Natural killer cell (primary cell): ENCODE measurements around the gene AKAP13. TPM values are rescaled to one million over a fixed set of nuclear protein-coding genes. Genes with fewer than 3 reads are reported as not detected.

Source experiments
- ATAC-seq, 3 donors: fragments of 150-1000 bp in 2 of 3; fragments of 200-7000 bp in 1 of 3; cut with Tn5 transposase; 1 replicate in 1 of 3; 2 replicates in 2 of 3; pipeline ENCODE4 v1.10.0; 2021; ENCODE audit warnings: mild to moderate bottlenecking in 2 of 3, moderate library complexity in 2 of 3
- DNase-seq, 2 donors: peaks; one replicate each; pipeline versions ENCODE4 v3.0.0 to v3.0.0-alpha.2; 2013 to 2021; ENCODE audit warnings: mixed read lengths in 1 of 2
- H3K27ac ChIP-seq: one replicate; pipeline ENCODE4 v1.5.1; 2013; ENCODE audit warnings: mild to moderate bottlenecking, low read length
- H3K27me3 ChIP-seq: one replicate; pipeline ENCODE4 v1.6.1; 2013; ENCODE audit warnings: low read length; ENCODE audit not compliant: control insufficient read depth, insufficient read depth
- H3K36me3 ChIP-seq: one replicate; pipeline ENCODE4 v1.6.1; 2013; ENCODE audit warnings: low read length; ENCODE audit not compliant: control insufficient read depth, insufficient read depth
- H3K4me1 ChIP-seq: one replicate; pipeline ENCODE4 v1.6.1; 2013; ENCODE audit warnings: low read length; ENCODE audit not compliant: control insufficient read depth, insufficient read depth
- H3K4me3 ChIP-seq: one replicate; pipeline ENCODE4 v1.5.1; 2013; ENCODE audit warnings: low read length
- H3K9me3 ChIP-seq: one replicate; pipeline ENCODE4 v1.6.1; 2013; ENCODE audit warnings: low read length; ENCODE audit not compliant: control insufficient read depth, insufficient read depth
- H3K27ac Mint-ChIP-seq, 2 donors: one replicate each; pipeline ENCODE4 v1.8.0; 2022; ENCODE audit warnings: mild to moderate bottlenecking in 2 of 2, mixed read lengths in 2 of 2, moderate library complexity in 1 of 2
- H3K27me3 Mint-ChIP-seq, 2 donors: one replicate each; pipeline ENCODE4 v1.8.0; 2022; ENCODE audit warnings: low read depth in 2 of 2, mixed read lengths in 2 of 2
- H3K36me3 Mint-ChIP-seq: one replicate; pipeline ENCODE4 v1.8.0; 2022; ENCODE audit warnings: mixed read lengths
- H3K4me1 Mint-ChIP-seq, 2 donors: one replicate each; pipeline ENCODE4 v1.8.0; 2022; ENCODE audit warnings: mixed read lengths in 2 of 2
- H3K4me3 Mint-ChIP-seq: one replicate; pipeline ENCODE4 v1.8.0; 2022; ENCODE audit warnings: mild to moderate bottlenecking, moderate library complexity, mixed read lengths
- H3K9me3 Mint-ChIP-seq, 2 donors: one replicate each; pipeline ENCODE4 v1.8.0; 2022; ENCODE audit warnings: mixed read lengths in 2 of 2
- CTCF ChIP-seq: fragments of 200-600 bp; IDR thresholded peaks from one replicate; pipeline ENCODE4 v1.8.0; 2022; ENCODE audit warnings: antibody characterized with exemption
- WGBS: methylation state at CpG from one replicate; pipeline ENCODE4 v1.1.7; 2013; ENCODE audit warnings: missing lambda C conversion rate; ENCODE audit not compliant: insufficient coverage; 5-methylcytosine and 5-hydroxymethylcytosine counted together
- intact Hi-C: fragments of 100-400 bp; cut with micrococcal nuclease; formaldehyde crosslinking; loops from one replicate; pipeline ENCODE4 v1.14.2; 2022
- total RNA-seq, 4 donors: library from RNA; stranded (reverse); fragments of 120-200 nt in 1 of 4; gene quantifications; one replicate each; pipeline versions ENCODE4 v1.2.3 to v1.2.4, GENCODE V29; 2013 to 2022

The AKAP13 gene
- total RNA-seq, 3 donors from 2014 or later (not counting 1 experiment from before 2014, with no cell fraction given), result 573 to 661 (median 647) TPM

- intact Hi-C loops, result no loop called here
- Histone ChIP-seq H3K27me3 (no peaks in the 10 kb centered on the region), H3K4me3 (no peak overlapping the region), H3K9me3 (no peaks in the 10 kb centered on the region), H3K4me1 (peaks cover 9% of the 10 kb centered on the region), H3K27ac (no peak overlapping the region), H3K36me3 (peaks cover 11% of the 10 kb centered on the region)
- peak overlapping the region in 1 of 2 donors; percentile 56 for H3K27ac Mint-ChIP-seq
- peaks cover 9% of the 10 kb centered on the region for H3K36me3 Mint-ChIP-seq
- no peaks in the 10 kb centered on the region for H3K27me3 Mint-ChIP-seq
- peak; percentile 59 for TF ChIP-seq CTCF
- H3K4me1 Mint-ChIP-seq, result peaks cover 22 to 24% of the 10 kb centered on the region in 2 donors
- H3K9me3 Mint-ChIP-seq, result no peaks in the 10 kb centered on the region
- peak; percentile 45 to 67 (median 63) for ATAC-seq
- DNase-seq, result peak in 1 of 2 donors; percentile 75
- H3K4me3 Mint-ChIP-seq, result no peak overlapping the region
Observed at GRCh38 chr15:85615930-85616329, 235.5 kb downstream of the AKAP13 start.

GRCh38 chr15:85616549-85617110 is 236.2 kb downstream of the AKAP13 start:
- intact Hi-C loops, result no loop called here
- no peaks in the 10 kb centered on the region for H3K27me3 Mint-ChIP-seq
- H3K36me3 ChIP-seq, result peaks cover 6% of the 10 kb centered on the region
- H3K9me3 ChIP-seq, result no peaks in the 10 kb centered on the region
- TF ChIP-seq CTCF, result no peak
- H3K27me3 ChIP-seq, result no peaks in the 10 kb centered on the region
- H3K4me1 ChIP-seq, result peaks cover 12% of the 10 kb centered on the region
- DNase-seq (no peak), ATAC-seq (no peak)
- H3K4me3 ChIP-seq, result no peak overlapping the region
- no peak overlapping the region for H3K27ac Mint-ChIP-seq
- peaks cover 3% of the 10 kb centered on the region for H3K36me3 Mint-ChIP-seq
- H3K4me3 Mint-ChIP-seq, result no peak overlapping the region
- H3K9me3 Mint-ChIP-seq, result no peaks in the 10 kb centered on the region
- H3K4me1 Mint-ChIP-seq, result peaks cover 17% of the 10 kb centered on the region in 2 donors
- peak overlapping the region; percentile 15 for H3K27ac ChIP-seq

- no peaks in the 10 kb centered on the region for H3K27me3 ChIP-seq
- H3K27ac Mint-ChIP-seq, result no peak overlapping the region
- H3K4me3 Mint-ChIP-seq, result no peak overlapping the region
- WGBS, result 78% methylated on average over 1 of the region's 1 CpG
- no peak for ATAC-seq
- H3K36me3 Mint-ChIP-seq, result no peaks in the 10 kb centered on the region
- H3K27me3 Mint-ChIP-seq, result no peaks in the 10 kb centered on the region
- H3K27ac ChIP-seq, result peak overlapping the region; percentile 80
- intact Hi-C loops, result no loop called here
- H3K4me1 ChIP-seq, result peaks cover 12% of the 10 kb centered on the region
- H3K36me3 ChIP-seq, result peaks cover 4% of the 10 kb centered on the region
- H3K9me3 ChIP-seq, result no peaks in the 10 kb centered on the region
- peaks cover 26 to 29% of the 10 kb centered on the region in 2 donors for H3K4me1 Mint-ChIP-seq
- no peak overlapping the region for H3K4me3 ChIP-seq
- DNase-seq, result no peak
- no peak for TF ChIP-seq CTCF
- no peaks in the 10 kb centered on the region for H3K9me3 Mint-ChIP-seq
Observed at GRCh38 chr15:85618228-85618505, 237.8 kb downstream of the AKAP13 start.

GRCh38 chr15:85618956-85619491 is 238.6 kb downstream of the AKAP13 start:
- H3K9me3 Mint-ChIP-seq, result no peaks in the 10 kb centered on the region
- DNase-seq, result peak; percentile 24 to 73

More at GRCh38 chr15:85618956-85619491, 238.6 kb downstream of the AKAP13 start:
- ATAC-seq, result peak; percentile 75 to 87 (median 83)
- TF ChIP-seq CTCF, result no peak
- Mint-ChIP-seq H3K36me3 (no peaks in the 10 kb centered on the region), H3K4me3 (no peak overlapping the region), H3K27me3 (no peaks in the 10 kb centered on the region), H3K27ac (no peak overlapping the region), H3K4me1 (peaks cover 35 to 37% of the 10 kb centered on the region in 2 donors)
- 2% methylated on average over 6 of the region's 8 CpGs for WGBS
- peak overlapping the region; percentile 19 for H3K4me3 ChIP-seq
- H3K27ac ChIP-seq, result peak overlapping the region; percentile 80
- no peaks in the 10 kb centered on the region for H3K27me3 ChIP-seq
- H3K36me3 ChIP-seq, result peaks cover 4% of the 10 kb centered on the region
- H3K9me3 ChIP-seq, result no peaks in the 10 kb centered on the region
- H3K4me1 ChIP-seq, result peaks cover 12% of the 10 kb centered on the region
- intact Hi-C loops, result no loop called here
